Left renal pelvis (tissue), 4 donors: ENCODE results near the gene ZSCAN1. TPM values are rescaled to one million over a fixed set of nuclear protein-coding genes. Genes with fewer than 3 reads are reported as not detected.

Experiments
- DNase-seq, 4 donors: peaks; one replicate each; pipeline ENCODE4 v3.0.0-alpha.2; 2013; ENCODE audit warnings: low read depth in 4 of 4, low spot score in 3 of 4
- polyA plus RNA-seq, 4 donors: library from polyadenylated mRNA; unstranded; fragments of 120-200 nt; gene quantifications; one replicate each; pipeline ENCODE4 v1.2.1, GENCODE V29; 2013; ENCODE audit not compliant: insufficient read length in 4 of 4

ZSCAN1 gene
- polyA plus RNA-seq, 4 donors = 1.4 to 7.7 (median 2.5) TPM

GRCh38 chr19:58067240-58067912 lies 33.6 kb downstream of the ZSCAN1 start:
- no peak for DNase-seq

DNA sequence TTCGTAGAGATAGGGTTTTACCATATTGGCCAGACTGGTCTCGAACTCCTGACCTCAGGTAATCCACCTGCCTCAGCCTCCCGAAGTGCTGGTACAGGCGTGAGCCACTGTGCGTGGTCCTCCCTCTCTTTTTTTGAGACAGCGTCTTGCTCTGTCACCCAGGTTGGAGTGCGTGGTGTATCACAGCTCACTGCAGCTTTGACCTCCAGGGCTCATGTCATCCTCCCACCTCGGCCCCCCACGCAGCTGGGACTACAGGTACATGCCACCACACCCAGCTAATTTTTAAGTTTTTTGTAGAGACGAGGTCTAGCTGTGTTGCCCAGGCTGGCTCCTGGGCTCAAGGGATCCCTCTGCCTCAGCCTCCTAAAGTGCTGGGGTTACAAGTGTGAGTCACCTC lies 46.0 kb downstream of the ZSCAN1 start:
- DNase-seq = no peak

DNA sequence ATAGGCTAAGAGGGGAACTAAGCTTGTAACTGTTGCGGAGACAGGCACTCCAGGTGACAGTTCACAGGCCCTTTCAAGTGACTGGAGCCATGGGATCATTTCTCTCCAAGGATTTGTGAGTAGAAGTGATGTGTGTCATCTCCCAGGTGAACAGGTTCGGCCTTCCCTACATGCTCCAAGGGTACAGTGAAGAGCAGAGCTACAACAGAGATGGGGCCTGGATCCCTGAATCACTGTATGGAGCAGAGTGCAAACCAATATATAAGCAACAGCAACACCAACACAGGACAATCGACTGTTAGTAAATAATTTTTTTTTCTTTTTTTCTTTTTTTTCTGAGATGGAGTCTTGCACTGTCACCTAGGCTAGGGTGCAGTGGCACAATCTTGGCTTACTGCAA lies 49.2 kb downstream of the ZSCAN1 start:
- no peak for DNase-seq

- DNase-seq = no peak
These were observed 50.9 kb downstream of the ZSCAN1 start for GRCh38 chr19:58084596-58085347.

- no peak for DNase-seq
These were observed 51.6 kb downstream of the ZSCAN1 start for GRCh38 chr19:58085348-58085875.

DNA sequence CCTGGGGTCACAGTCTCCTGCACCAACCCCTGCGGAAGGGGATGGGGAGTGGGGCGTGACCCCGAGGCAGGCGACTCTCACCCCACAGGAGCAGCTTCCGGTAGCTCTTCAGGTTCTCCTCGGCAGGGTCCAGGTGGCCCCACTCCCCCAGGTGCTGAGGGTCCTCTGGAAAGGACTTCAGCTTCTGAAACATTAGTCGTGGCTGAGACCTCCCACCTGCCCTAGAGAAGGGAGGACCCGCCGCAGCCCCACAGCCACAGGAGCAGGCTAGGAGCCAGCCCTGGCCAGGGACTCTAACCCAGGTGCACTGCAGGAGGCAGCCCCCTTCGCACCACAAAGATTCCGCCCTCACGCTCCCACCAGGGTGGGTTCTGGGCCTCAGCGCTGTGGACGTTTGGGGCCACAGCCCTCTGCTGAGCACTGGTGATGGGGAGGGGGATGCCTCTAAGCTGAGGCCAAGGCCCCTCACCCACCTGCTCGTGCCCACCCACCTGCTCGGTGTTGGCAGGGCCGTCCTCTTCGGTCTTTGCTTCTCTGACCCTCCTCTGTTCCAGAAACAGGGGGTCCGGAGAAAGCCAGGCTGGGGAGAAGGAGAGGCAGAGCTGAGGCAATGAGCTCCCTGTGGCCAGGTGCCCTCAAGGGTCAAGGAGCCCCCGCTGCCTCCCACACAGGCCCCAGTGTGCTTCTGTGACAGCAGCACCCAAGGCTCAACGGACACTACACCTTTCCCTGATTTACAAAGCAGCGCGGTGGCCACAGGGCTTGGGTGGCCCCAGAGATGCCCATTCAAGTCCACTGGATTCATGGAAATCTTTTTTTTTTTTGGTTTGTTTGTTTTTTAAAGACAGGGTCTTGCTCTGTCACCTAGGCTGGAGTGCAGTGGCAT lies 53.2 kb downstream of the ZSCAN1 start:
- DNase-seq = no peak

DNA sequence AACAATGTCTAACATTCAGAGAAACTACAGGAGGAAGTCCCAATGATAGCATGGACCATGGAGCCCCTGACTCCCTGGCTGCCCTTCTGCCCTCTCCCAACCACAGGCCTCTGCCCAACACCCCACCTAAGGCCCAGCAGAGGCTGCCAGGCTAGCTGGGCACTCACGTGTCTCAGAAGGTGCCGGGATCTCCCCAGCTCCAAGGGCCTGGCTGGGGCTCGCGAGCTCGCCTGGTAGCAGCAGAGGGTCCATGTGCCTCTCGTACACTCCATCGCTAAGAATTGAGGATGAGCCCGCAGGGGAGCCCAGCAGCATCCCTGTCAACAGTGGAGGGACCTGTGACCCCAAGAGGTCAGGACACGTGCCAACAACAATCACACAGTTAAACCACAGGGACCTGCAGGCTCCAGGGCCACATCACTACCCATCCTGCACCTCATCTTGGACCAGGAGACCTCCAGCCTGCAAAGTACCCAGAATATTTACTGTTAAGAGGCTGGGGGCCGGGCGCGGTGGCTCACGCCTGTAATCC lies 54.8 kb downstream of the ZSCAN1 start:
- no peak for DNase-seq

DNA sequence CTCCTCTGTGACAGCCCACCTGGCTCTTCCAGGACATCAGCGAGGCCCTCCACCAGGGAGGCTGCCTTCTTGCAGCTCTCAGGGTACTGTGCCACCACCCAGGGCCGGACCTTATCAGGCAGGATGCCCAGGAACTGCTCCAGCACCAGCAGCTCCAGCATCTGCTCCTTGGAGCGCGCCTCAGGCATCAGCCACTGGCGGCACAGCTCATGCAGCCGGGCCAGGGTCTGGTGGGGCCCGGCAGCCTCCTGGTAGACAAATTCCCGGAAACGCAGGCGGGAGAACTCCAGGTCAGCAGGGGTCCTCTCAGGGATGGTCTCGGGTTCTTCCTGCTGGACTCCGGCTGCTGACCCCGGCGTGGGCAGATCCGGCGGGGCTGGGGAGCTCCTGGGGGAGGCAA lies 56.0 kb downstream of the ZSCAN1 start:
- DNase-seq = no peak

DNA sequence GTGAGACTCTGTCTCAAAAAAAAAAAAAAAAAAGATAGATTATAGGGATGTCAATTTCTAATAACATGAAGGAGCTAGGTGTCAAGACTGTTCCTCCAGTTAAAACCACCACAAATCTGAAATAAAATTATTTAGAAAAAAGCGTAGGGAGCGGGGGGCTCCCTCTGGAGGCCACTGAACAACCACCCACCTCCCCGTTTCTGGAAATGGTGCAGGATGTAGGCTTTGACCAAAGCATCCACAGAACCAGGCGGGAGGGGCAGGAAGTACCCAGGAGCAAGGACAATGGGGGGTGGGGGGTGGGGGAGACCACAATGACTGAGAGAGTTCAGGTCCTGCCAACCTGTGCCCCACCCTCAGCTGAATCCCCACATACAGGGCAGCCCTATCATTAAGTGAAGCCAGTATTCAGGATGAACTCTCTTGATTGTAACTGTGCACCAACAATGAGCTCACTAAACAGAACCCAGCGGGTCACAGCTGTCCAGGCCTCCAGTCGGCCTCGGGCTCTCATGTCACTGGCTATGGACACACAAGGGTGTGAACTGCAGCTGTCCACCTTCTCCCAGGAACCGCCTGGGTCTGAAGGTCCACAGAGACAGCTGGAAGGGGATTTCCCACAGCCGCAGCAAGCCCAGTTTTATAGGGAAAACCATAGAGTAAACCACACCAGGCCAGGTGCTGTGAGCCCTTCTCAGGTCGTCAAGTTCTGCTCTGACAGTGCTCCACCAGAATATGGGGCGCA lies 57.6 kb downstream of the ZSCAN1 start:
- no peak for DNase-seq

- no peak for DNase-seq
These were observed 59.2 kb downstream of the ZSCAN1 start for GRCh38 chr19:58093071-58093470.

DNA sequence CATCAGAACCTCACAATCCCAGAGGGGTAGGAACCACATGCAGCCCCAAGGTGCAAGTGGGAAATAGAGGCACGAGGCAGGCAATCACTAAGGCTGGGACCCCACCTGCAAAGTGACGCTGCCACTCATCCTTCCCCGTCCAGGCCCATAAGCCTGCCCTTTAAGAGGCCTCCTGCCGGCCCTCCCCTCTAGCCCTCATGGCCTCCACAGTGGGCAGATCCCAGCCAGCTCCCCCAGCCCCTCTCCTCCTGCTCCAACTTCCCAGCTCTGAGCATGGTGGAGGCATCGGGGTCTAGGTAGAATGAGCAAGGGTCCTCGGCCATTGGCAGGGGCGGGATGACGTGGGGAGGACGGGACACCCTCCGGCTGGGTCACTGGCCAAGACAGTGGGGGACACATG lies 61.5 kb downstream of the ZSCAN1 start:
- DNase-seq = no peak

DNA sequence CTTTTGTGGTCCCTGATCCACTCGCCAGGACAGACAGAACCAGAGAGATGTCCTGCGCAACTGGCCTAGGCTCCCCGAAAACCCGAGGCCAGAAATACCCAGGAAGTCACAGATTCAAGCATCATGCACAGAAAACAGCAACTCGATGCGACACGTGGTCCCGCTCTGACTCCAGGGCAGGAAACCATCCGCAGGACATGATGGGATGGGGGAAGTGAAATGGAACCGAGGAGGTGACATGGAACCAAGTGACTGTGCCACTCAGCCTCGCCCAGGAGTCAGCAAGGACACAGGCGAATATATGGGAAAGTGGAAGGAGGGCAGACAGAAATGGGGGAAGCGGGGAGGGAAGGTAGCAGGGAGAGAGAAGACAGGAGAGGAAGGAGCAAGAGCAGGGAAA lies 63.1 kb downstream of the ZSCAN1 start:
- no peak for DNase-seq

- DNase-seq = no peak
These were observed 63.5 kb downstream of the ZSCAN1 start for GRCh38 chr19:58097349-58097748.

DNA sequence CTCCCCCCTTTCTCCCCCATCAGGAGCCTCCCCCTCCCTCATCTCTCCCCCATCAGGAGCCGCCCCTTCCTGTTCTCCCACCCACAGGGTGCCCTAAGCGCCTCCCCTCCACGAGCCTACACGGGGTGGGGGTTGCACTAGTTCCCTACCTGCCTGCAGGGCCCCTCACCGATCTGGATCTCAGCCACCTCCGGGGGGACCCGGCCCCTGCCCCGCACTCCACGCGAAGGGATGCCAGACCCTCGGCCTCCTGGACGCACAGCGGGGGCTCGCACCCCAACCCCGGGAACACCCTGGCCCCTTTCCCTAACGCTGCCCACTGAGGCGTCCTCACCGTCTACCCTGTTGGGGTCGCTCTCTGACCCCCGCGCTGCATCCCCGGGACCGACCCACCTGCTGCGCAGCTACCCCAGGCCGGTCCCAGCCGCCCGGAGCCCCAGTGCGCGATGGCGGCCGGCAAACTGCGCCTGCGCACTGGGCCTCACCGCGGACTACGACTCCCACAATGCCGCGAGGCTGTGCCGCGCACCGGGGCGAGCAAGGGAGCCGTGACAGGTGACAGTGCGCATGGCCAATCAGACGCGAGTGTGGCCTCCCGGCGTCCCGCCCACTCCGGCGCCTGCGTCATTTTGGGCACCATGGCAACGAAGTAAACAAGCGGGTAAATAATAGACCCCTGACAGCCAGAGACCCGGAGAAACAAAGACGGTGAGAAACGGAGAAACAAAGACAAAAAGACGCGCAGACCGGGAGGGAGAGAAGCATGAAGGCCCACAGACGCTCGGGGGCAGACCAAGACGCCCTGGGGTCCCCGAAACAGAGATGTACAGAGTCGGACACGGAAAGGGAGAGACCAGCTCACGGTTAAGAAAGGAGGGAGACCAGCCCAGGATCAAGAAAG lies 64.2 kb downstream of the ZSCAN1 start, which contains the start of gene ZSCAN18:
Gene ZSCAN18, minus strand, starts transcription at position 451 of the 901 bp plus-strand sequence. CDS start 7,964 bp downstream, outside the sequence.
- DNase-seq = peak; percentile 92 to 97 (median 97)

DNA sequence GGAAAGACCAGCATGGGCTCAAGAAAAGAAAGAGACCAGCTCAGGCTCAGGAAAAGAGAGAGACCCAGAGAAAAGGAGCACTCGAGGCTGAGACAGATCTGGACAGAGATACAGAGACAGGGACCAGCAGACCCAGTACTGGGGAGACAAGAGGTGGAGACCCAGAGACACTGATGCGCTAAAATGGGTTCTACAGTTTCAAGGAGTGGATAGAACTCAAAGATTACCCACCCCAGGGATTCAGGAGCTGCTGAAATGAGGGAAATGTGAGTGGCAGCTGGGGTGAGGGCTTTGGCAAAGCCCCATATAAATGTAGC lies 64.8 kb downstream of the ZSCAN1 start:
- DNase-seq = no peak
